HG03175 (cell line): ENCODE results near the gene NELFE.
"Not testable (repeated sequence)": the region's sequence is repeated elsewhere in the genome, so short reads cannot be mapped to it uniquely, and the experiment has no call there.

Experiments
- ATAC-seq: cut with Tn5 transposase; IDR thresholded peaks from one replicate; pipeline ENCODE4 v1.9.1; 2021; ENCODE audit warnings: mild to moderate bottlenecking, moderate library complexity; ENCODE audit not compliant: unreplicated experiment

The NELFE gene

DNA sequence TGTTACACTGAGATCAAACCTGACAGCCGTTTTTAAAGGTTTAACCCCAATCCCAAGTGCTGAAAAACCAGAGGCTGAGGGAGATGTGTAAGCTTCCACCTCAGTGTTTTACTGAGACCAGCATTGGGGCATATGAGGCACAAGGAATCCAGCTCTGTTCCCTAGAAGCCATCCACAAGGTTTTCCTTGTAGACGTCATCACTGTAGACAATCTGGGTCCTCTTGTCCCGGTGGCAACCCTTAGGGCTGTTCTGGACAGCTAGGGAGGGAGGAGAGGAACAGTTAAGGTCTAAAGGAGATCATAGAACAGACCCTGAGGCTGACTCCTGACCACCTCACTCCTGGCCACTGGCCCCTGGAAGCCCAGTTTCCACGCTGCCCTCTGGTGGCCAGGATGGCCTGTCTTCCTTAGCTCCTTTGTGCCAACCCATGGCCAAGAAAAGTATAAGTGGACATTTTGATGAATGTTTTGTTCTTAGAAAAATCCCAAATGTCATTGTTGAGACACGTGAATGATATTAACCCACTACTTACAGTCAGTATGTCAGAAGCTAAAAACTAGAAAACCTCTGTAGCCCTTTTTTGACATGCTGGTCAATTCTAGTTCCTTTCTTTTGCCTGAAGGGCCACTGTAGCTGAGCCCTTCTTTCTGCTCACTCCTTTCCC is 6.5 kb downstream of the NELFE start:
- no peak for ATAC-seq

DNA sequence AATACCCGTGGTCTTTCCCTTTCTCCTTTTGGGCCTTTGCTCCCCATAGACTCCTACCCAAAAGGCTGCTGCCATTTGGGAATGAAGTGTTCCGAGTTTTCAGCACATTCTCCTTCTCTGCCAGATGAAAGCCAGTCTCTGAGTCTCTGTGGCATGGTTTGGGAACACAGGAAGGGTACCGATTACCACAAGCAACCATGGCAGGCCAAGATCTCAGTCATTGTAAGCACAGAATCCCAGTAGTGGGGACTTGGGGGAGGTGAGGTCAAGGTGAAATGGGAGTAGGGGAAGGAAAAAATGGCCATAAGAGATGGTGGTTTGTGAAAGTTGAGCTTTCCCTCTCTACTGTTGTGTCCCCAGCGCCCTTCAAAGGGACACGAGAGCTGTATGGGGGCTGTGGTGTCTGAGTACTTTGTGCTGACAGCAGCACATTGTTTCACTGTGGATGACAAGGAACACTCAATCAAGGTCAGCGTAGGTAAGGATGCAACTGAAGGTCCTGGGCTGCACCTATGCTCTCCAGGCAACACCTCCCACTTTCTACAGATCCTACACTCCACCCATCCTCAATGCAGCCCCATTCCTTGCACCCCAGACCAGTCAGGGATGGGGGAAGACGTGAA is 8.7 kb downstream of the NELFE start:
- ATAC-seq = no peak

DNA sequence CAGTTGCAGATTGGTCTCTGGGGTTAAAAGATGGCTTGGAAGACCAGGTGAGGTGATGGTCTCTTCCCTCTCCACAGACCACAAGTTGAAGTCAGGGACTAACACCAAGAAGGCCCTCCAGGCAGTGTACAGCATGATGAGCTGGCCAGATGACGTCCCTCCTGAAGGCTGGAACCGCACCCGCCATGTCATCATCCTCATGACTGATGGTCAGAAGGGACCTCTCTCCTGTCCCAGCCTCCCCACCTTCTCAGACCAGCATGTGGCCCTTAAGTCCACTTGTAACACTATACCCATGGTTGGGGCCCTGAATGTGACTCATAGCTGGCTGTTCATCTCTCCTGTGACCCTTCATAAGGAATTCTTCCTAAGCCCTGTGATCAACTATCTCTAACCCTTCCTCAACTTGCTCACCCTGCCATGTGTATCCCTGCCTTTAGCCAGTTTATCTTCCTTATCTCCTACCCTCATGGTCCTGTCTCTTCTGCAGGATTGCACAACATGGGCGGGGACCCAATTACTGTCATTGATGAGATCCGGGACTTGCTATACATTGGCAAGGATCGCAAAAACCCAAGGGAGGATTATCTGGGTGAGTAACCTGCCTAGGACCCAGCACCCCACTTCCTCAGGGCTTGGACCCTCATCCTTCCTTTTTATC is 9.9 kb downstream of the NELFE start:
- ATAC-seq = no peak

DNA sequence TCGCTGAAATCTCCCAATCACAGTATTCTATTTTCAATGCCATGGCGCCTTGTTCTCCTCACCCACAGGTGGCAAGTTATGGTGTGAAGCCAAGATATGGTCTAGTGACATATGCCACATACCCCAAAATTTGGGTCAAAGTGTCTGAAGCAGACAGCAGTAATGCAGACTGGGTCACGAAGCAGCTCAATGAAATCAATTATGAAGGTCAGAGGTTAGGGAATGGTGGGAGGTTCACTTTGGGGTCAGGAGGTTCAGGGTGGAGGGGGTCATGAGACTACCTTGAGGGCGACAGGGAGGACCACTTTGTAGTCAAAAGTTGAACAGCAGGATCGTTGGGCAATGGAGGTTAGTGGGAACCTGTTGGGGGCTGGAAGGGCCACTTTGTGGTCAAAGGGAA is 10.5 kb downstream of the NELFE start:
- no peak for ATAC-seq

DNA sequence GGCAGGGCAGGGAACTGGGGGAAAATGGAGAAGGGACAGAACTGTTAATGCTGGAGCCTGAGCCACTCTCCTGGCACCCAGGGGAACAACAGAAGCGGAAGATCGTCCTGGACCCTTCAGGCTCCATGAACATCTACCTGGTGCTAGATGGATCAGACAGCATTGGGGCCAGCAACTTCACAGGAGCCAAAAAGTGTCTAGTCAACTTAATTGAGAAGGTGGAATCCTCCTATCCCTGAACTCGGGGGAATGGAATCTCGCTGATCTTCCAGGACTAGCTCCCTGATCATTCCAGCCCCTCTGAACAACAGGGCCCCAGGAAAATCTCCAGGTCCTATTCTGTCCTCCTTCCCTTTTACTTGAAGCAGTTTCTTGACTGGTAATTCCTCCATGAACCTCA is 10.9 kb downstream of the NELFE start:
- no peak for ATAC-seq

DNA sequence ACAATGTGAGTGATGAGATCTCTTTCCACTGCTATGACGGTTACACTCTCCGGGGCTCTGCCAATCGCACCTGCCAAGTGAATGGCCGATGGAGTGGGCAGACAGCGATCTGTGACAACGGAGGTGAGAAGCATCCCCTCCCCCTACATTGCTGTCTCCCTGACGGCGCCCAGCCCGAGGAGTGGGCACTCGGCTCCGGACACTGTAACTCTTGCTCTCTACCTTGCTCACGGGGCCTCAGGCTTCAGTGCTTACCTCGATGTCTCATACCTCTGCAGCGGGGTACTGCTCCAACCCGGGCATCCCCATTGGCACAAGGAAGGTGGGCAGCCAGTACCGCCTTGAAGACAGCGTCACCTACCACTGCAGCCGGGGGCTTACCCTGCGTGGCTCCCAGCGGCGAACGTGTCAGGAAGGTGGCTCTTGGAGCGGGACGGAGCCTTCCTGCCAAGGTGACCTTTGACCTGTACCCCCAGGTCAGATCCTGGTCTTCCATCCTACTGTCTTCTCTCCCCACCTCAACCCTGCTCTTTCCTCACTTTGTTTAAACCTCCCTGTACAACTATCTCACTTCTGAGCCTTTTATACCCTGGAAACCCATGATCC is 11.6 kb downstream of the NELFE start:
- no peak for ATAC-seq

DNA sequence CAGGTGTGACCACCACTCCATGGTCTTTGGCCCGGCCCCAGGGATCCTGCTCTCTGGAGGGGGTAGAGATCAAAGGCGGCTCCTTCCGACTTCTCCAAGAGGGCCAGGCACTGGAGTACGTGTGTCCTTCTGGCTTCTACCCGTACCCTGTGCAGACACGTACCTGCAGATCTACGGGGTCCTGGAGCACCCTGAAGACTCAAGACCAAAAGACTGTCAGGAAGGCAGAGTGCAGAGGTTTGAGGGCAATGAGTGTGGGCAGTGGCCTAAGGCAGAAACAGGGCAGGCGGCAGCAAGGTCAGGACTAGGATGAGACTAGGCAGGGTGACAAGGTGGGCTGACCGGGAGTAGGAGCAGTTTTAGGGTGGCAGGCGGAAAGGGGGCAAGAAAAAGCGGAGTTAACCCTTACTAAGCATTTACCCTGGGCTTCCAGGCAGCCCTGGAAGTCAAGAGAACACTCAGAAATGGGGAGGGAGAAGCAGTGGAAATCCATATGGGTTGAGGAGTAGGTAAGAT is 12.3 kb downstream of the NELFE start:
- ATAC-seq = no peak

DNA sequence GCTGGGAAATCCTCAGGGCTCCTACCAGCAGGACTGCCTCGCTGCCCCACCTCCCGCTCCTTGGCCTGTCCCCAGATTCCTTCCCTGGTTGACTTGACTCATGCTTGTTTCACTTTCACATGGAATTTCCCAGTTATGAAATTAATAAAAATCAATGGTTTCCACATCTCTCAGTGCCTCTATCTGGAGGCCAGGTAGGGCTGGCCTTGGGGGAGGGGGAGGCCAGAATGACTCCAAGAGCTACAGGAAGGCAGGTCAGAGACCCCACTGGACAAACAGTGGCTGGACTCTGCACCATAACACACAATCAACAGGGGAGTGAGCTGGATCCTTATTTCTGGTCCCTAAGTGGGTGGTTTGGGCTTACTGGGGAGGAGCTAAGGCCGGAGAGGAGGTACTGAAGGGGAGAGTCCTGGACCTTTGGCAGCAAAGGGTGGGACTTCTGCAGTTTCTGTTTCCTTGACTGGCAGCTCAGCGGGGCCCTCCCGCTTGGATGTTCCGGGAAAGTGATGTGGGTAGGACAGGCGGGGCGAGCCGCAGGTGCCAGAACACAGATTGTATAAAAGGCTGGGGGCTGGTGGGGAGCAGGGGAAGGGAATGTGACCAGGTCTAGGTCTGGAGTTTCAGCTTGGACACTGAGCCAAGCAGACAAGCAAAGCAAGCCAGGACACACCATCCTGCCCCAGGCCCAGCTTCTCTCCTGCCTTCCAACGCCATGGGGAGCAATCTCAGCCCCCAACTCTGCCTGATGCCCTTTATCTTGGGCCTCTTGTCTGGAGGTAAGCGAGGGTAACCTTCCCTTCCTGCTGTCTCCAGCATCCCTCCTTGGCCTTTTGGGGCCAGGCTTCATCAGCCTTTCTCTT is 13.0 kb downstream of the NELFE start, which contains the start of gene CFB:
CFB (plus strand) TSS at position 589 of the 863 bp plus-strand sequence; CDS start at position 716, 127 bp downstream.
- ATAC-seq = no peak

DNA sequence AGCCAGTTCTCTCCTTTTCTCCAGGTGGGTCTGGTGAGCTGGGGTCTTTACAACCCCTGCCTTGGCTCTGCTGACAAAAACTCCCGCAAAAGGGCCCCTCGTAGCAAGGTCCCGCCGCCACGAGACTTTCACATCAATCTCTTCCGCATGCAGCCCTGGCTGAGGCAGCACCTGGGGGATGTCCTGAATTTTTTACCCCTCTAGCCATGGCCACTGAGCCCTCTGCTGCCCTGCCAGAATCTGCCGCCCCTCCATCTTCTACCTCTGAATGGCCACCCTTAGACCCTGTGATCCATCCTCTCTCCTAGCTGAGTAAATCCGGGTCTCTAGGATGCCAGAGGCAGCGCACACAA is 13.6 kb downstream of the NELFE start:
- ATAC-seq = no peak

DNA sequence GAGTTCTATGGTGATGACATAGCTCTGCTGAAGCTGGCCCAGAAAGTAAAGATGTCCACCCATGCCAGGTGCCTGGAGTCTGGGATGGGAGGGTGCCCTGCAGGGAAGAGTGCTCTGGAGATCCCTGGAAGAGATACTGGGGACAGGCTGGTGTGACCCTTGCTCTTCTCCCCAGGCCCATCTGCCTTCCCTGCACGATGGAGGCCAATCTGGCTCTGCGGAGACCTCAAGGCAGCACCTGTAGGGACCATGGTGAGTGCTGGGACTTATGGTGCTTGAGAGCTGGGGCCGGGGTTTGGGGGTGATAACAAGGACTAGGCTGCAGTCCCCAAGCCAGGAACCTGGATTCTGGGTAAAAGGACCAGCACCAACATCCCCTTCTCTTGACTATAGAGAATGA is 15.0 kb downstream of the NELFE start:
- ATAC-seq = no peak

DNA sequence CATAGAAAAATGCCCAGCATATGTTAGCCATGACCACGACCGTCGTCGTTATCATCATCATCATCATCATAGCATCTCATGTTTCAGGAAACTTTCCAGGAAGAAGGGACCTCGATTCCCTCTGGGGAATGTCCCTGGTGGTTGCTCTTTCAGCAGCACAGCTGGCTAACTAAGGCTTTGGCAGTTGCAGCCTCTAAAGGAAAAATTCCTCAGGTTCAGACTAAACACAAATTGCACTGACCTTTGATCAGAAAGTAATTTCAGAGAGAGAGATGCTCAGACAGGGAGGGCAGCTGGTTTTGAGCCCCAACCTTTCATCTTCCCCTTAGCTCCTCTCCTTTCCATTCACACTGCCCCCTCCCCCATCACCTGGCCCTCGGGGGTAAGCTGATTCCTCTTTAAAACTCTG is 18.5 kb downstream of the NELFE start:
- ATAC-seq = no peak

DNA sequence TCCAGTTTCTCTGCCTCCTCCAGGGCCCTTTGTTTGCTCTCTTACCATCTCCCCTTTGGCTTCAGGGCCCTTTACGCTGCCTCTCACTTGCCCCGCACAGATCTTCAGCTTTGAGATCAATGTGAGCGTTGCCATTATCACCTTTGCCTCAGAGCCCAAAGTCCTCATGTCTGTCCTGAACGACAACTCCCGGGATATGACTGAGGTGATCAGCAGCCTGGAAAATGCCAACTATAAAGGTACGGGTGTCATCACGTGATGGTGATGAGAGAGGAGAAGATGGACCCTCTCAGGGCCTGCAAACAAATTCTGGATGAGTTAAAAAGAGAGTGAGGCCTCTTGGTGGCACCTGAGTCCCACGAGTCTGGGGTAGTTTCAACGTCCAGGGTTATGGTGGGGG is 22.9 kb downstream of the NELFE start:
- no peak for ATAC-seq

DNA sequence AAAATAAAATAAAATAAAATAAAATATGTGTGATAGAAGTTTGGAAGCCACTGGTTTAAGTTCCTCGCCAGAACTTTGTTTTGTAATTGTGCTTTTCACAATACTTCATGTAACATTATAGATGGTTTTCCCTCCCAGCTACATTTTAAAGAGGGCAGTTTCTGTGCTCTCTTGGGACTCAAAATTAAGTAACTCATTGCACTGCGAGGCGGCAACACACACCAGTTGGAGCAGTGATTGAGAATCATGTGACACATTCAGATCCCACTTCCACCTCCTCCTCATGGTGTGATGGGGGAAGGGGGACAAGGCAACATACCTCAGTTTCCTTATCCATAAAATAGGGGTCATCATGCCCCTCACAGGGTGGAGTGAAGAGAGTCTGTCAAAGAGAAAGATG is 23.8 kb downstream of the NELFE start:
- no peak for ATAC-seq

DNA sequence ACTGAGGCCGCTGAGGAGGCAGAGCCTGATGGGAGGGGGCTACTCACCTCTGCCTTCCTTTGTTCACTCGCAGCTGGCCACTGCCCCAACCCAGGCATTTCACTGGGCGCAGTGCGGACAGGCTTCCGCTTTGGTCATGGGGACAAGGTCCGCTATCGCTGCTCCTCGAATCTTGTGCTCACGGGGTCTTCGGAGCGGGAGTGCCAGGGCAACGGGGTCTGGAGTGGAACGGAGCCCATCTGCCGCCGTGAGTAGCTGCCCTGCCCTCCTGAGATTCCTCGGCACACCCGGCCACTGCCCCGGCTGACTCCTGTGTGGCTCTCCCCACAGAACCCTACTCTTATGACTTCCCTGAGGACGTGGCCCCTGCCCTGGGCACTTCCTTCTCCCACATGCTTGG is 25.2 kb downstream of the NELFE start:
- ATAC-seq = no peak

DNA sequence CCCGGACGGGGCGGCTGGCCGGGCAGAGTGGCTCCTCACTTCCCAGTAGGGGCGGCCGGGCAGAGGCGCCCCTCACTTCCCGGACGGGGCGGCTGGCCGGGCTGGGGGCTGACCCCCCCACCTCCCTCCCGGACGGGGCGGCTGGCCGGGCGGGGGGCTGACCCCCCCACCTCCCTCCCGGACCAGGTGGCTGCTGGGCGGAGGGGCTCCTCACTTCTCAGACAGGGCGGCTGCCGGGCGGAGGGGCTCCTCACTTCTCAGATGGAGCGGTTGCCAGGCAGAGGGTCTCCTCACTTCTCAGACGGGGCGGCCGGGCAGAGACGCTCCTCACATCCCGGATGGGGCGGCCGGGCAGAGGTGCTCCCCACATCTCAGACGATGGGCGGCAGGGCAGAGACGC is 26.6 kb downstream of the NELFE start:
- ATAC-seq = not testable (repeated sequence)

DNA sequence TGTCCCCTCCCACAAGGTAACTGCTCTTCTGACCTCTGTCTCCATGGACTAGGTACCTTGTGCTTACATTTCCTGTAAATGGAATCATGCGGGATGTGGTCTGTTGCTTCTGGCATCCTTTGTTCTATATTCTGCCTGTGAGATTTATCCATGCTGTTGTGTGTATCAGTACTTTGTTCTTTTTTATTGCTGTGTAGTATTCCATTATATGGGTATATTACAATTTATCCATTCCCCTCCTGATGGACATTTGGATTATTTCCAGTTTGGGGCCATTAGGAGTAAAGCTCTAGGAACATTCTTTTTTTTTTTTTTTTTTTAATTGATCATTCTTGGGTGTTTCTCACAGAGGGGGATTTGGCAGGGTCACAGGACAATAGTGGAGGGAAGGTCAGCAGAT is 27.8 kb downstream of the NELFE start:
- no peak for ATAC-seq

DNA sequence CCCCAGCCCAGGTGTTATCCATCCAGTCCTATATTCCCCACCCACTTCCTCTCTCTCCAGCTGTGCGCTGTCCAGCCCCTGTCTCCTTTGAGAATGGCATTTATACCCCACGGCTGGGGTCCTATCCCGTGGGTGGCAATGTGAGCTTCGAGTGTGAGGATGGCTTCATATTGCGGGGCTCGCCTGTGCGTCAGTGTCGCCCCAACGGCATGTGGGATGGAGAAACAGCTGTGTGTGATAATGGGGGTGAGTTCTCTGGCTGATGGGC is 30.2 kb downstream of the NELFE start:
- no peak for ATAC-seq

DNA sequence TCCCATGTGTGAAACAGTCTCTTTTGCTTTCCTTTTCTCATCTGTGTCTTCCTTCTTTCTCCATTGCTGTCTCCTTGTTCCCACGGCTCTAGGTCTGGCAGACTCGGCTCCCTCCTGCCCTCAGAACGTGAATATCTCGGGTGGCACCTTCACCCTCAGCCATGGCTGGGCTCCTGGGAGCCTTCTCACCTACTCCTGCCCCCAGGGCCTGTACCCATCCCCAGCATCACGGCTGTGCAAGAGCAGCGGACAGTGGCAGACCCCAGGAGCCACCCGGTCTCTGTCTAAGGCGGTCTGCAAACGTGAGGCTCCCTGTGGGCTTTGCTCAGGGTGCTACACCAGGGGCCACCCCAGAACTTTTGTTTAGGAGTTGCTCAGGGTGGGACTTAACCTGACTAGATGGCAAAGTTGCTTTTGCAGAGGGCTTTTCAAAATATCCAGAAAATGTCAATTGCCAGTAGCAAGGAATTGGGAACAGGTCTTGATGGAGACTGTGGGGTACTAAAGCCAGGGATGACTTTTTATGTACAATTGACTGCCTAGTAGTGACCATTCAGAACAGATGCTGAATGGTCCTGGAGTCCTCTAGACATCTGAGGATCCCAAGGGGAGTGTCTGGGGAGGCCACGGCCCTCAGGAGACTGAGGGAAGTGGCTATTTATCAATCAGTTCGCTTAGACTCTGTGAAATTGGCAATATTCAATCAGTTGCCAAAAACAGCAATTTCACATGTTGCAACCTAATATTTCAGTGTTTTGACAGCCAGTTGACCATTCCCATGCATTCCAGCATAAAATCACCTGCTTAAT is 30.7 kb downstream of the NELFE start:
- ATAC-seq = no peak

DNA sequence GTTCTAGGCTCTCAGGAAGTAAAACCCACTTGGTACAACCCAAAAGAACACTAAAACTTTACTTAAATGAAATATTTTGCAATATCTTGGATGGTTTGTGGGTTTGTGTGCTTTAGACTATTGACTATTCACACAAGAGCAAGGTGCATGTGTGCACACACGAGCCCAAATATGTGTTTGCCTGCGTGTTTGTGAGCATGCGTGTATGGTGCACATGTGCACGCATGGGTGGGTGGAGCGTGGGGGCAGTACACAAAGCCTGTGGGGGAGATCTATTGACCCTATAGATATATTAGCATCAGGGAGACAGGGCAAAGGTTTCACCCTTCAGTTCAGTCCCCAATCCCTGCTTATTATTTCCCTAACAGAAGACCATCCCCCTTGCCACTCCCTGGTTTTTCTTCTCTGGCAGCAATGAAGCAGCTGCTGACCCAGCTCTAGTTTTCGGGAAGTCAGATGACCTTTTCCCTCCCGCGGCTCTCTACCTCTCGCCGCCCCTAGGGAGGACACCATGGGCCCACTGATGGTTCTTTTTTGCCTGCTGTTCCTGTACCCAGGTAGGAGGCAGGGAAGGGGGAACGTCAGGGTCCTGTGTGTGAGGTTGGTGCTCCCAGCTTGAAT is 31.4 kb downstream of the NELFE start, which contains the start of gene C2:
C2 (plus strand) TSS at position 476 of the 621 bp plus-strand sequence; CDS start at position 512, 36 bp downstream.
- ATAC-seq = no peak

DNA sequence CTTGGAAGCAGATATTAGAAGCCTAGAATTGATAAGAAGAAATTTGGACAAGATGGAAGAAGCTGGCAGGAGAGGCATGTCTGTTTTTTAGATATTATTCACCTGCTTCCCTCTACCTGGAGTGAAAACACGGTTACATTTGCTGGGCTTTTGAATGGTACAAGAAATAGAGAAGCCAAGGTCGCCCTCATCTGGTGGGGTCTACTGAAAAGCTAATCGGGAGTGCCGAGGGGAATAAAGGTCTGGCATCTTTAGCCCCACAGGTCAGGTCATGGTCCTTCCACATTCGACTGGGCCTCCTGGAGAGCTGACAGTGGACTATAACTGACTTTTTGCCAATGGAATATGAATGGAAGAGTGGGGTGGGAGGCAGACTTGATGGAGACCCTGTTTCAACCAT is 35.8 kb downstream of the NELFE start:
- no peak for ATAC-seq
